Heart right ventricle (tissue), 16 donors: ENCODE data around the gene LRRC61. TPM values are rescaled to one million over a fixed set of nuclear protein-coding genes. Genes with fewer than 3 reads are reported as not detected.

Source experiments
- ATAC-seq, 8 donors: fragments of 200-7000 bp; cut with Tn5 transposase; one replicate each; pipeline ENCODE4 v1.9.1; 2020; ENCODE audit warnings: mild to moderate bottlenecking in 8 of 8, moderate library complexity in 8 of 8, moderate number of reproducible peaks in 1 of 8
- DNase-seq, 2 donors: peaks; one replicate each; pipeline ENCODE4 v3.0.0-alpha.2; 2020
- H3K27ac ChIP-seq, 10 donors: fragments of 200-600 bp; sonication (generic) in 2 of 10; one replicate each; pipeline versions ENCODE4 v1.5.0 to v1.8.0; 2020 to 2022; ENCODE audit warnings: mild to moderate bottlenecking in 3 of 10
- H3K27me3 ChIP-seq, 7 donors: fragments of 200-600 bp; one replicate each; pipeline ENCODE4 v1.8.0; 2021 to 2022; ENCODE audit warnings: mild to moderate bottlenecking in 2 of 7
- H3K36me3 ChIP-seq, 9 donors: fragments of 200-600 bp; sonication (generic) in 1 of 9; one replicate each; pipeline versions ENCODE4 v1.5.0 to v1.8.0; 2020 to 2022; ENCODE audit warnings: mild to moderate bottlenecking in 2 of 9
- H3K4me1 ChIP-seq, 9 donors: fragments of 200-600 bp; sonication (generic) in 1 of 9; one replicate each; pipeline versions ENCODE4 v1.5.0 to v1.8.0; 2020 to 2022; ENCODE audit warnings: mild to moderate bottlenecking in 4 of 9
- H3K4me3 ChIP-seq, 10 donors: fragments of 200-600 bp; sonication (generic) in 2 of 10; one replicate each; pipeline versions ENCODE4 v1.5.0 to v1.8.0; 2020 to 2022; ENCODE audit warnings: mild to moderate bottlenecking in 7 of 10, moderate library complexity in 2 of 10
- H3K9me3 ChIP-seq, 11 donors: fragments of 200-600 bp in 10 of 11; sonication (generic) in 2 of 11; one replicate each; pipeline versions ENCODE4 v1.5.0 to v1.8.0; 2013 to 2022; ENCODE audit warnings: mild to moderate bottlenecking in 2 of 11, control low read depth in 1 of 11, moderate library complexity in 1 of 11
- WGBS, 2 donors: extraction: QIAGEN DNeasy Blood & Tissue Kit; methylation state at CpG; one replicate each; pipeline ENCODE4 v1.1.7; 2013; ENCODE audit warnings: inconsistent platforms in 1 of 2; 5-methylcytosine and 5-hydroxymethylcytosine counted together
- intact Hi-C, 10 donors: fragments of 100-400 bp; cut with DNase I; formaldehyde crosslinking; loops; one replicate each; pipeline versions ENCODE4 v1.11.1 to v1.14.2; 2022
- polyA plus RNA-seq, 2 donors: library from polyadenylated mRNA; stranded (reverse); fragments of 200-250 nt; gene quantifications; one replicate each; pipeline ENCODE4 v1.2.3, GENCODE V29; 2013
- total RNA-seq, 10 donors: library from RNA; stranded (reverse); fragmentation: NEBNext Ultra II Directional in 3 of 10; extraction: Animal tissue kit (Norgen Biotek cat#: 25700) in 3 of 10; gene quantifications; one replicate each; pipeline versions ENCODE4 v1.2.1 to v1.2.4, GENCODE V29; 2021 to 2023
- TF ChIP-seq, protein P1 (sequence below), 9 donors: fragments of 200-600 bp; sonication (generic) in 2 of 9; IDR thresholded peaks; one replicate each; pipeline versions ENCODE4 v1.5.0 to v1.8.0; 2021 to 2022; ENCODE audit warnings: antibody characterized with exemption in 9 of 9, mild to moderate bottlenecking in 5 of 9, moderate library complexity in 1 of 9
- donor health status: Arrhythmogenic right ventricular cardiomyopathy.
- donor health status: ischemic (EF 13 %, LVEDD 7.1; RV severe dilation, severe dysfunction).
- donor health status: healthy with polysubstance abuse.
- donor health status: DM: no; HTN: yes; CAD: no.
- donor health status: DM: no; HTN: no; CAD: no.
- donor health status: ischemic (EF 25% LVEDD 6.9; RV normal size, moderate dysfunction).
- donor health status: ischemic (EF 25% LVEDD 5.7; RV mildly dilated, moderate dysfunction).
- donor health status: healthy.
- donor health status: DM: yes; HTN: yes; CAD: no.
- donor health status: Ischemic cardiomyopathy.
- donor health status: ischemic (EF 35%, LVEDD 5.7; RV mildly dilated, moderate dysfunction).
- donor health status: nonischemic (EF 11% LVEDD 7.7; RV severe dilation, severe dysfunction).
- donor health status: DM: yes; HTN: yes; CAD: no.
- donor health status: PGD.
- donor health status: ischemic (EF 29% LVEDD 5.4; RV normal size, mild dysfunction).
- donor health status: nonischemic (EF 23%, LVEDD 6.1; RV moderate dilation, normal function).

LRRC61 gene
- total and polyA plus RNA-seq, 12 donors = 1.2 to 6.4 (median 3.9) TPM

DNA sequence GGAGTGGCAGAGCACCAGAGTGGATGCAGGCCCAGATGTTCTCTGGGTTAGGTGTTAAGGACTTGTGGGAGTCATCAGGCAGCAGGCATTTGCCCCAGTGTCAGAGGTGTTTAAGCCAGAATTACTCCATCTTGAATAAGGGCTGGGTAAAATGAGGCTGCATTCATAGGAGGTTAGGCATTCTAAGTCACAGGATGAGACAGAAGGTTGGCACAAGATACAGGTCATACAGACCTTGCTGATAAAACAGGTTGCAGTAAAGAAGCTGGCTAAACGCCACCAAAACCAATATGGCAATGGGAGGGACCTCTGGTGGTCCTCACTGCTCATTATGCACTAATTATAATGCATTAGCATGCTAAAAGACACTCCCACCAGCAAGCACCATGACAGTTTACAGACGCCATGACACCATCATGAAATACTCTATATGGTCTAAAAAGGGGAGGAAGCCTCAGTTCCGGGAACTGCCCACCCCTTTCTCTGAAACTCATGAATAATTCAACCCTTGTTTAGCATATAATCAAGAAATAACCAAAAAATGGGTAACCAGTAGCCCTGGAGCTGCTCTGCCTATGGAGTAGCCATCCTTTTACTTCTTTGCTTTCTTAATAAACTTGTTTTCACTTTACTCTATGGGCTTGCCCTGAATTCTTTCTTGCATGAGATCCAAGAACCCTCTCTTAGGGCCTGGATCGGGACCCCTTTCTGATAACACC is 882 bp upstream of the LRRC61 start:
- Histone ChIP-seq H3K4me3 (peak overlapping the region; percentile 20 to 87 (median 68)), H3K9me3 (no peaks in the 10 kb centered on the region), H3K36me3 (peaks cover 0 to 11% (median 0%) of the 10 kb centered on the region in 9 donors), H3K27me3 (peaks cover 0 to 19% (median 9%) of the 10 kb centered on the region in 7 donors), H3K4me1 (peaks cover 0 to 32% (median 15%) of the 10 kb centered on the region in 9 donors), H3K27ac (peak overlapping the region in 4 of 10 donors; percentile 41 to 93 (median 64))
- 79 to 81% methylated on average over 4 of the region's 4 CpGs for WGBS, 2 donors
- DNase-seq (no peak), ATAC-seq (peak in 2 of 8 donors; percentile 19 to 35)
- intact Hi-C loops = no loop called here
- TF ChIP-seq, protein P1, sequence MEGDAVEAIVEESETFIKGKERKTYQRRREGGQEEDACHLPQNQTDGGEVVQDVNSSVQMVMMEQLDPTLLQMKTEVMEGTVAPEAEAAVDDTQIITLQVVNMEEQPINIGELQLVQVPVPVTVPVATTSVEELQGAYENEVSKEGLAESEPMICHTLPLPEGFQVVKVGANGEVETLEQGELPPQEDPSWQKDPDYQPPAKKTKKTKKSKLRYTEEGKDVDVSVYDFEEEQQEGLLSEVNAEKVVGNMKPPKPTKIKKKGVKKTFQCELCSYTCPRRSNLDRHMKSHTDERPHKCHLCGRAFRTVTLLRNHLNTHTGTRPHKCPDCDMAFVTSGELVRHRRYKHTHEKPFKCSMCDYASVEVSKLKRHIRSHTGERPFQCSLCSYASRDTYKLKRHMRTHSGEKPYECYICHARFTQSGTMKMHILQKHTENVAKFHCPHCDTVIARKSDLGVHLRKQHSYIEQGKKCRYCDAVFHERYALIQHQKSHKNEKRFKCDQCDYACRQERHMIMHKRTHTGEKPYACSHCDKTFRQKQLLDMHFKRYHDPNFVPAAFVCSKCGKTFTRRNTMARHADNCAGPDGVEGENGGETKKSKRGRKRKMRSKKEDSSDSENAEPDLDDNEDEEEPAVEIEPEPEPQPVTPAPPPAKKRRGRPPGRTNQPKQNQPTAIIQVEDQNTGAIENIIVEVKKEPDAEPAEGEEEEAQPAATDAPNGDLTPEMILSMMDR (IDR thresholded peaks at IDR 0.05) = no peak

DNA sequence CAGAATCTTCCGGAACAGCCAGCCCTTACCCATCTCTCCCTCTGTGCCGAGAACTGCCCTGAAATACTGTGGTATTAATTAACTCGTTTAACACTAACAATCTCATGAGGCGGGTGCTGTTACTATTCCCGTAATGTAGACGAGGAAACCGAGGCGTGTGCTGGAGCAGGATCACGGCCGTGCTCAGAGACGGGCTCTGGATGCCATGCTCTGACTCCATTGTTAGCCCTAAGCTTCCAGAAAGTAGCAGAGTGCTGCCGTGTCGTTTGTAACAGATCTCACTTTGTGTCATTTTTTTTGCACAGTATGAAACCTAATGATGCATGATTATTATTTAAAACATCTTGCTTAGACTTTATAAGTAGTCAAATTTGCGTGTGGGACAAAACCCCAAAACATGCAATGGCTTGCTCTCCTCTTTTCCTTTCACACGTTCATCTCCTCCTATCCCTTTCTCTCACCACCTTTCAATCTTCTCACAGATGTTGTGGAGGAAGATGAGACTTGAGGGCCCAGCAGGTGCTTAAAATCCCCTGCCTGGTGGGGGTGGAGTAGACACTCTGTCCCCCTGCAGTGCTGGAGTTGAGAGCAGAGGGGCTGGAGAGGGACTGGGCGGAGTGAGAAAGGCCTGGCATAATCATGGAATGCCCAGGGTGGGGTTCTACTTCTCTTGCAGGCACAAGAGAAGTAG is 672 bp downstream of the LRRC61 start:
- H3K9me3 ChIP-seq = no peaks in the 10 kb centered on the region
- ATAC-seq = peak in 6 of 8 donors; percentile 4 to 47 (median 25)
- WGBS, 2 donors = 28 to 31% methylated on average over 16 of the region's 16 CpGs
- peaks cover 0 to 17% (median 0%) of the 10 kb centered on the region in 9 donors for H3K36me3 ChIP-seq
- intact Hi-C loops = no loop called here
- H3K4me3 ChIP-seq = peak overlapping the region; percentile 20 to 87 (median 68)
- peak overlapping the region in 7 of 10 donors; percentile 41 to 93 (median 69) for H3K27ac ChIP-seq
- TF ChIP-seq, protein P1 (IDR thresholded peaks at IDR 0.05) = no peak
- H3K27me3 ChIP-seq = peaks cover 0 to 19% (median 9%) of the 10 kb centered on the region in 7 donors
- no peak for DNase-seq
- peaks cover 0 to 32% (median 15%) of the 10 kb centered on the region in 9 donors for H3K4me1 ChIP-seq

DNA sequence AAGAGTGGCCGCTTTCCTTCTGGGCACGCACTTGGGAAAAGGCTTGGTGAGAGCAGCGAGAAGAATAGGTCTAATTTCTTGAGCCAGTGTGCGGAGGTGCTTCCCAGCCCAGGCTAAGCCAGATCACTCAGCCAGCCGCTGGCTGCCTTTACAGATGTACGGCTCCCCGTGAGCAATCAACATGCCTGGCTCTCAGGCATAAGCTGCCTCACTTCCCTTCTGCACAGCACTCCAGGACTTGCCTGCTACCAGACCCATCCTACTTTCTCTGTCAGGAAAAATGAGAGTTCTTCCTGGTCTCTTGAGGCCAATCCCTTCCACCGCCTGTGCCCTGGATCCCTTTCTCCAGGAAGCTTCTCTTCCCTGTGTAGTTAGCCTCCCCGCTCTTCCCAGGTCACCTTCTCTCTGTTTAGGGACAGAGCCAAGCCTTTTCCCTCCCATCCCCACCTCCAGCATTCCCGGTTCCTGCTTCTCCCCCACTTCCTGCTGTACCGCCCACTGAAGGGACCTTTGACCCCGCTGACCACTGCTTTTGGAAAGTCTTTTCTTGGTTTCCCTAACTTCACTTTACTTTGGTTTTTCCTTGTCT is 1.3 kb downstream of the LRRC61 start:
- TF ChIP-seq, protein P1 (IDR thresholded peaks at IDR 0.05) = no peak
- H3K36me3 ChIP-seq = peaks cover 0 to 24% (median 0%) of the 10 kb centered on the region in 9 donors
- WGBS, 2 donors = 67% methylated on average over 12 of the region's 12 CpGs
- H3K4me3 ChIP-seq = peak overlapping the region in 1 of 10 donors; percentile 87
- no peak for ATAC-seq
- intact Hi-C loops = no loop called here
- peaks cover 0 to 19% (median 9%) of the 10 kb centered on the region in 7 donors for H3K27me3 ChIP-seq
- H3K27ac ChIP-seq = peak overlapping the region in 1 of 10 donors; percentile 93
- peaks cover 0 to 32% (median 15%) of the 10 kb centered on the region in 9 donors for H3K4me1 ChIP-seq
- no peaks in the 10 kb centered on the region for H3K9me3 ChIP-seq
- no peak for DNase-seq

DNA sequence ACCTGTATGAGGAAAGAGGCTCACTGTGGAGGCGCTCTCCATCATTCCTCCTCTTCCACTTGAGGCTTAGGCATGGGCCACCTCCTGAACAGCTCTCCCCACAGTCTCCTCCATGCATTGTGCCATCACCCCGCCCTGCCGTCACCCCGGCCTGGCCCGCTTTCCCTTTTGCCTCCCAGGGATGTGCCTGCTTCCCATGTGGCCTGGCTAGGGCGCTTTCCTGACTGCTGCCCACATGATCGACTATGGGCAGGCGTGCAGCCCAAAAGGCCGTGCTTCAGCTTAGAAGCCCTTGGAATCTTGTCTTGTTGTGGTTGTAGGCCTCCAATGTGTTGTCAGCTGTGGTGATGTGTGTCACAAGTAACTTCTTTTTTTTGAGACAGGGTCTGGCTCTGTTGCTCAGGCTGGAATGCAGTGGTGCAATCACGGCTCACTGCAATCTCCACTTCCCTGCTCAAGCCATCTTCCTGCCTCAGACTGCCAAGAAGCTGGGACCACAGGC is 2.0 kb downstream of the LRRC61 start:
- Histone ChIP-seq H3K4me3 (no peak overlapping the region), H3K27me3 (peaks cover 0 to 19% (median 9%) of the 10 kb centered on the region in 7 donors), H3K9me3 (no peaks in the 10 kb centered on the region), H3K27ac (peak overlapping the region in 1 of 10 donors; percentile 93), H3K4me1 (peaks cover 0 to 32% (median 15%) of the 10 kb centered on the region in 9 donors), H3K36me3 (peaks cover 0 to 25% (median 0%) of the 10 kb centered on the region in 9 donors)
- intact Hi-C loops = no loop called here
- ATAC-seq (peak in 1 of 8 donors; percentile 18), DNase-seq (no peak)
- 87 to 95% methylated on average over 10 of the region's 10 CpGs for WGBS, 2 donors
- TF ChIP-seq, protein P1 (IDR thresholded peaks at IDR 0.05) = no peak
